Measurements from ENCODE around the gene ARFGAP2.

ARFGAP2 gene

DNA sequence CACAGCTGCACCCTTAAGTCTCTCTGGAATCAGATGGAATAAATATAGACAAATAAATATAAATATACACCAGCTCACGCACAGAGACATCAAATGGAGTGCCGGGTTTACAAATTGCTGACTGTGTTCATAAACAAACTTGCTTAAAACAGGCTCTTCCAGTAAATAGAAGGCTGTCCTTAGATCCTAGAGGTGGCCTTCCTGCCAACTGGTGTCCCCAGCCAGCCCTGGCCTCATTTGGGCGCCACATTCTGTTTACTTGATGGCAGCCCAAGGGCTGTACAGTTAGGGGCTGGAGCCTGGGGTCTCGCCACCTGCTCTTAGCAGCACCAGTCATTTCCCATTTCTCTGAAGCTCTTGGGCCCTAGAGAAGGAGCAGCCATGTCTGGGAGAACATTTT is 20.8 kb downstream of the ARFGAP2 start:
- DNase-seq: no peak
- Mint-ChIP-seq H3K9me3 (no peaks in the 10 kb centered on the region), H3K4me1 (peaks cover 19 to 29% of the 10 kb centered on the region in 2 donors), H3K27me3 (no peaks in the 10 kb centered on the region), H3K27ac (no peak overlapping the region), H3K4me3 (no peak overlapping the region), H3K36me3 (peaks cover 19 to 49% of the 10 kb centered on the region in 2 donors)
- no peak for ATAC-seq (replicated peaks)

DNA sequence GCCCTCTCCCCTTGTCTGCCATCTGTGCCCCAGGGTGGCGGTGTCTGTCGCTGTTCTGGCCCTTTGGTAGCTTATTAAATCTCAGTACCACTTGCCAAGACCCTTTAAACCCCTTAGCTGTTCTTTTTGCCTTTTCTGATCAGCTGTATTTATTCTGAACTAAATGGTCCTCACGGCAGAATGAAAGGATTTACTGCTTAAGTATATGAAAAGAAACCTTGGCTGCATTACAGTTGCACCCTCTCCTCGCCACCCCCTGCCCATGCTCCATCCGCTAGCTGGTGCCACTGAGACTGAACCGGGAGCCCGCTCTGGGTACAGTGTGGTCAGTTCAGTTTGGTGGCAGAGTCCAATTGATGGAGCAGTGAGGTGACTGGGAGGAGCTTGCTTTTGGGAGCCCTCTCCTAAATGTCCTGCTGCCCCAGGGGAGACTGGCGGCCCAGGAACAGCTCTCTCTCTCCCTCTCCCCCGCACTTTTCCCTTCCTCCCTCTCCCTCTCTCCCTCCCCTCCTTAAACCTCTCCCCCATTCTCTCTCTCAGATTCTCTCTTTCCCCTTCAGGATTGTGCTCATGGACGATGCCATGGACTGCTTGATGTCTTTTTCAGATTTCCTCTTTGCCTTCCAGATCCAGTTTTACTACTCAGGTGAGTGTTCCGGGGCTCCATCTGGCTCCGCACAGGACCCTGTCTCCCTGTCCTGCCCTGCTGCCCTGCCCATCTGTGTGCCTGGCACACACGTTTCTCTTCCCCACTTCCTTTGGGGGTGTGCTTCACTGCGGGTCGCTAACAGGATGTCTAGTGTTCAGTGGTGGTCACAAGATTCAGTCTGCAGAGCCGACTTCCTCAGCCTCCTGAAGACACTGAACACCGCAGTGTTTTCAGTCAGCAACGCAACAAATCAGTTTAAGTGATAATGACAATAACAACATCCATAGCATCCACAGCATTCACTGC is 21.8 kb downstream of the ARFGAP2 start:
- peaks cover 19 to 29% of the 10 kb centered on the region in 2 donors for H3K4me1 Mint-ChIP-seq
- peaks cover 16 to 48% of the 10 kb centered on the region in 2 donors for H3K36me3 Mint-ChIP-seq
- no peak for DNase-seq
- no peaks in the 10 kb centered on the region for H3K27me3 Mint-ChIP-seq
- H3K27ac Mint-ChIP-seq: peak overlapping the region; percentile 1
- ATAC-seq (replicated peaks): peak; percentile 45 to 49
- no peaks in the 10 kb centered on the region for H3K9me3 Mint-ChIP-seq
- no peak overlapping the region for H3K4me3 Mint-ChIP-seq

DNA sequence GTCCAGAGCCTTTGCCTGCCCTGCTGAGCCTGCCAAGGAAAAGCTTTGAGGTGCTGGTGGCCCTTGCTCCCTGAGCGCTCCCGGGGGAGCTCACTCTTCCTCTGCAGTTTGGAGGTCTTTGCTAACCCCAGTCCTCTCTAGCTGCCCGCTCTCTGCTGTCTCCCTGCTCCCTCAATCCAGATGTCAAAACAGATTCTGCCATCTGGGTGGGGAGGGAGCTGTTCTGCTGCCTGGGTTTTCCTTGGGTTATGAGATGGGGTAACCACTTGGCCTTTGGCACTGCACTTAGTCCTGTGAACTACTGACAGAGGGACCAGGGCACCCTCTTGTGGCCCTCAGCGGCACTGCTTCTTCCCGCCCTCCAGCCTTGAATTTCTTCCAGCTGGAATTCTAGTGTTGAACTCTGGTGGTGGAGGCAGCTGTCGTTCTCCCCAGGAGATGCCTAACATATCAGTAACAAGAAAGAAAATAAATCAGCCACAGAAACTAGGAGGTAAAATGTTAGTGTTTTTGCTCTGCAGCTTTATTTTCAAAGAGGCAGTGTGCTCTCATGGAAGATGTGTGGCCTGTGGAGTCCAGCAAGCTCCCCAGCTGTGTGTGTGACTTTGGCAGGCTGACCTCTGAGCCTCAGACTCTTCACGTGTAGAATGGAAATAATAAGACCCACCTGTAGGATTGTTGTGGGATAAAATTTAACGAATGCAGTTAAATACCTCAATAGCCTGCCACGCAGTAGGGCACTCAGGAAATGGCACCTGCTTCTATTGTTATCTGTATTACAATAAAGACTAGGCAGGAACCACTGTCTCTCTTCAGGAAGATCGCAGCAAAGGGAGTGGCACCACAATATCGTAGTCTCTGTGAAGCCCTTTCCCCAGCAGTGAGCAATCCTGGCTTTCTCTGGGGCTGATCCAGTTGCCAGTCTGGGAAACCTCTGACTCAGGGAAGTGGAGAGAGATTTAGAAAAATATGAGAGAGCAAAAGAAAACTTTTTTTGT is 23.4 kb downstream of the ARFGAP2 start:
- peak; percentile 70 to 76 for ATAC-seq (replicated peaks)
- no peak overlapping the region for H3K27ac Mint-ChIP-seq
- H3K9me3 Mint-ChIP-seq: no peaks in the 10 kb centered on the region
- H3K4me1 Mint-ChIP-seq: peaks cover 19 to 29% of the 10 kb centered on the region in 2 donors
- peak; percentile 22 for DNase-seq
- H3K36me3 Mint-ChIP-seq: peaks cover 13 to 39% of the 10 kb centered on the region in 2 donors
- no peaks in the 10 kb centered on the region for H3K27me3 Mint-ChIP-seq
- H3K4me3 Mint-ChIP-seq: no peak overlapping the region

GRCh38 chr11:47152126-47152952 is 24.3 kb downstream of the ARFGAP2 start:
- Mint-ChIP-seq H3K27me3 (no peaks in the 10 kb centered on the region), H3K9me3 (no peaks in the 10 kb centered on the region), H3K4me1 (peaks cover 19 to 29% of the 10 kb centered on the region in 2 donors), H3K4me3 (no peak overlapping the region), H3K36me3 (peaks cover 11 to 42% of the 10 kb centered on the region in 2 donors), H3K27ac (no peak overlapping the region)
- no peak for DNase-seq
- ATAC-seq (replicated peaks): peak in 1 of 2 donors; percentile 32

DNA sequence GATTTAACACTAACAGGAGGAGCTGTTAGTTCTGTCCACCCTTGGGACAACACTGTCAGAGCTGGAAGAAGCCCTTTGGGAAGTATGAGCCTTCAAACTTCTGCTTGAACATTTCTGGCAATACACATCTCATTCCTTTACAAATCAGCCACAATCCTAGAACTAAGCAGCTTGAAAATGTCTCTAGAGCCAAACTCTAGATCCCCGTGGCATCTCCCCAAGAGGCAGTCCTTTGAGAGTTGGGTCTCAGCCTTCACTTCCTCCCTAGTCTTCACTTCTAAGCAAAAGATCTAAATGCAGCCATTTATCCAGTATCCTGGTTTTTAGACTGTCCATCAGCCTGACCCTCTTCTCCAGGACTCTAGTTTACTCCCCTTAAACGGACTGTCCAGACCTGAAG is 26.9 kb downstream of the ARFGAP2 start:
- Mint-ChIP-seq H3K27me3 (no peaks in the 10 kb centered on the region), H3K9me3 (no peaks in the 10 kb centered on the region), H3K4me1 (peaks cover 13 to 20% of the 10 kb centered on the region in 2 donors), H3K4me3 (no peak overlapping the region), H3K27ac (no peak overlapping the region), H3K36me3 (peaks cover 5 to 31% of the 10 kb centered on the region in 2 donors)
- DNase-seq (no peak), ATAC-seq (replicated peaks) (no peak)

DNA sequence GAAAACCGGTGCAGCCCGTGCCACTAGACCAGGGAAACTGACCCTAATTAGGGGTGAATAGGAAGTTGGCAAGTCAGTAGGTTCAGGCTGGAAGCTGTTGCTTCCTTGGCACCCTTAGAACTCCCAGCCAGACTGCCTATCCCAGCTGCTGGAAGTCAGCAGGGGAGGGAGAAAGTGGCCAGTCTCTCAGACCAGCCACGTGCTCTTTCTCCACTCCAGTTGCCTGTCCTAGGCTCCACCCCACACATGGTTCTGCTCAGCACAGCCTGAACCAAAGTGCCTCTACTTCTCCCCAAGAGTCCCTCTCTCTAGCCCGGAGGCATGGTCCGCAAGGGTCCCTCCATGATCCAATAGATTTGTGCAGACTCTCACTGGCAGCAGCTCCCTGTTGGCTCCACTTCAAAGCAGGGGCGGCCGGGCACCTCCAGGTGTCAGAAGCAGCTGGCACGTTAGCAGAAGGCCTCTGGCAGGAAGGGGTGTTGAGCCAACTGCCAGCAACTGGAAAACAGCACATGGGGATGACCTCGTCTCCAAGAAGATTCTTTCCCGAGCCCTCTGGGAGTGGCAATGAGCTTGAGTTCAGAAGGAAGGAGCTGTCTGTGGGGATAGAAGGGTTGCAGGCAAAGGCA is 27.7 kb downstream of the ARFGAP2 start:
- no peaks in the 10 kb centered on the region for H3K9me3 Mint-ChIP-seq
- H3K36me3 Mint-ChIP-seq: peaks cover 5 to 26% of the 10 kb centered on the region in 2 donors
- ATAC-seq (replicated peaks): no peak
- H3K4me3 Mint-ChIP-seq: no peak overlapping the region
- no peak for DNase-seq
- no peak overlapping the region for H3K27ac Mint-ChIP-seq
- H3K27me3 Mint-ChIP-seq: no peaks in the 10 kb centered on the region
- H3K4me1 Mint-ChIP-seq: peaks cover 8 to 13% of the 10 kb centered on the region in 2 donors

DNA sequence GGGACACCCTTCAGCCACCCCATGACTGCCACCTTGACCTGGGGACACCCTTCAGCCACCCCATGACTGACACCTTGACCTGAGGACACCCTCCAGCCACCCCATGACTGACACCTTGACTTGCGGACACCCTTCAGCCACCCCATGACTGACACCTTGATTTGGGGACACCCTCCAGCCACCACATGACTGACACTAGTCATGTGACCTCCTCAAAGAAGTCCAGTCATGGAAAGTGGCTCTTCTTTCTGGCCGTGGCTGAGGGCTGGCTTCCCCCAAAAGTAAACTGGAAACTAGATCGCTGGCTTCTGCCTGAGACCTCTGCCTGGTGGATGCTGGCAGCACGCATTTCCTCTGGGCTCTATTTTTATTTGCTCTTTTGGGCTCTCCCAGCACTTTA is 28.4 kb downstream of the ARFGAP2 start:
- H3K27me3 Mint-ChIP-seq: no peaks in the 10 kb centered on the region
- H3K36me3 Mint-ChIP-seq: peaks cover 5 to 24% of the 10 kb centered on the region in 2 donors
- DNase-seq (no peak), ATAC-seq (replicated peaks) (no peak)
- peaks cover 7 to 12% of the 10 kb centered on the region in 2 donors for H3K4me1 Mint-ChIP-seq
- H3K9me3 Mint-ChIP-seq: no peaks in the 10 kb centered on the region
- no peak overlapping the region for H3K27ac Mint-ChIP-seq
- H3K4me3 Mint-ChIP-seq: no peak overlapping the region

- Mint-ChIP-seq H3K27me3 (no peaks in the 10 kb centered on the region), H3K27ac (no peak overlapping the region), H3K36me3 (peaks cover 5 to 20% of the 10 kb centered on the region in 2 donors), H3K4me3 (no peak overlapping the region), H3K9me3 (no peaks in the 10 kb centered on the region), H3K4me1 (peaks cover 4 to 6% of the 10 kb centered on the region in 2 donors)
- ATAC-seq (replicated peaks): no peak
- no peak for DNase-seq
Measured at GRCh38 chr11:47147681-47148080, 29.0 kb downstream of the ARFGAP2 start.

GRCh38 chr11:47147250-47147649 is 29.4 kb downstream of the ARFGAP2 start:
- no peak for DNase-seq
- no peaks in the 10 kb centered on the region for H3K9me3 Mint-ChIP-seq
- H3K36me3 Mint-ChIP-seq: peaks cover 7 to 23% of the 10 kb centered on the region in 2 donors
- no peak overlapping the region for H3K27ac Mint-ChIP-seq
- no peak overlapping the region for H3K4me3 Mint-ChIP-seq
- H3K4me1 Mint-ChIP-seq: peaks cover 2 to 3% of the 10 kb centered on the region in 2 donors
- no peak for ATAC-seq (replicated peaks)
- no peaks in the 10 kb centered on the region for H3K27me3 Mint-ChIP-seq

DNA sequence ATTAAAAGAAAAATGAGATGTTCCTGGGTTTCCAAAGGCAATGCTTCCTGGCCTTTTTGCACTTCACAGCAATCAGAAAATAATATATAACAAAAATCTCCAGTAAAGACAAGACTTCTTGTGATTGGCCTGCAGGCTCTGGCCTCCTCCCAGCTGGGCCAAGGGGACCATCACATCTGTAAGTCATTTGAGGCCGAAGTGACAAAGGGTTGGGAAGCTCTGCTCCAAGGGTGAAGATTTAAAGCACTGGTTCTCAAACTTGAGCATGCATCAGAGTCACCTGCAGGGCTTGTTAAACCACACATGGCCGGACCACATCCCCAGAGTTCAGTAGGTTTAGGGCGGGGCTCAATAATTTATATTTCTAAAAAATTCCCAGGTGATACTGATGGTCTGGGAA is 32.1 kb downstream of the ARFGAP2 start:
- Mint-ChIP-seq H3K4me1 (peaks cover 0 to 2% of the 10 kb centered on the region in 2 donors), H3K9me3 (no peaks in the 10 kb centered on the region), H3K27me3 (no peaks in the 10 kb centered on the region), H3K36me3 (peaks cover 7 to 14% of the 10 kb centered on the region in 2 donors), H3K4me3 (no peak overlapping the region), H3K27ac (no peak overlapping the region)
- ATAC-seq (replicated peaks): no peak
- no peak for DNase-seq

- no peak for DNase-seq
- Mint-ChIP-seq H3K27me3 (no peaks in the 10 kb centered on the region), H3K27ac (no peak overlapping the region), H3K9me3 (no peaks in the 10 kb centered on the region), H3K4me3 (no peak overlapping the region), H3K36me3 (peaks cover 10 to 17% of the 10 kb centered on the region in 2 donors), H3K4me1 (peaks cover 0 to 2% of the 10 kb centered on the region in 2 donors)
- no peak for ATAC-seq (replicated peaks)
Measured at GRCh38 chr11:47143322-47143721, 33.4 kb downstream of the ARFGAP2 start.

GRCh38 chr11:47139878-47140277 is 36.8 kb downstream of the ARFGAP2 start:
- no peak for DNase-seq
- no peak for ATAC-seq (replicated peaks)
- Mint-ChIP-seq H3K4me3 (no peak overlapping the region), H3K27me3 (no peaks in the 10 kb centered on the region), H3K36me3 (peaks cover 22 to 30% of the 10 kb centered on the region in 2 donors), H3K4me1 (peaks cover 0 to 2% of the 10 kb centered on the region in 2 donors), H3K9me3 (no peaks in the 10 kb centered on the region), H3K27ac (no peak overlapping the region)

GRCh38 chr11:47137476-47137875 is 39.2 kb downstream of the ARFGAP2 start:
- peaks cover 0 to under 1% of the 10 kb centered on the region in 2 donors for H3K4me1 Mint-ChIP-seq
- no peak for ATAC-seq (replicated peaks)
- peaks cover 21 to 28% of the 10 kb centered on the region in 2 donors for H3K36me3 Mint-ChIP-seq
- H3K4me3 Mint-ChIP-seq: no peak overlapping the region
- H3K27me3 Mint-ChIP-seq: no peaks in the 10 kb centered on the region
- no peak overlapping the region for H3K27ac Mint-ChIP-seq
- no peaks in the 10 kb centered on the region for H3K9me3 Mint-ChIP-seq
- DNase-seq: no peak
